Parathyroid adenoma (tissue), 2 donors: ENCODE data around the gene EFCAB6.

Source experiments
- H2AFZ ChIP-seq: fragments of 300-600 bp; sonication (generic); one replicate; pipeline ENCODE4 v1.7.0; 2017; ENCODE audit warnings: antibody characterized with exemption, mild to moderate bottlenecking
- H3K27ac ChIP-seq: fragments of 300-600 bp; sonication (generic); one replicate; pipeline ENCODE4 v1.7.0; 2017
- H3K27me3 ChIP-seq: fragments of 300-600 bp; sonication (generic); one replicate; pipeline ENCODE4 v1.7.0; 2017; ENCODE audit warnings: low read length; ENCODE audit not compliant: control insufficient read depth, insufficient read depth
- H3K36me3 ChIP-seq: fragments of 300-600 bp; sonication (generic); one replicate; pipeline ENCODE4 v1.7.0; 2017; ENCODE audit warnings: low read length; ENCODE audit not compliant: control insufficient read depth, insufficient read depth
- H3K4me1 ChIP-seq: fragments of 300-600 bp; sonication (generic); one replicate; pipeline ENCODE4 v1.7.0; 2017; ENCODE audit warnings: control low read depth
- H3K4me2 ChIP-seq: fragments of 300-600 bp; sonication (generic); one replicate; pipeline ENCODE4 v1.7.0; 2017; ENCODE audit warnings: low read length
- H3K4me3 ChIP-seq: fragments of 300-600 bp; sonication (generic); one replicate; pipeline ENCODE4 v1.7.0; 2017; ENCODE audit warnings: low read depth, low read length
- H3K79me2 ChIP-seq: fragments of 300-600 bp; sonication (generic); one replicate; pipeline ENCODE4 v1.7.0; 2017; ENCODE audit warnings: control low read depth
- H3K9ac ChIP-seq: fragments of 300-600 bp; sonication (generic); one replicate; pipeline ENCODE4 v1.7.0; 2017; ENCODE audit warnings: mild to moderate bottlenecking
- H3K9me3 ChIP-seq: fragments of 300-600 bp; sonication (generic); one replicate; pipeline ENCODE4 v1.7.0; 2017; ENCODE audit warnings: low read length; ENCODE audit not compliant: control insufficient read depth
- CTCF ChIP-seq: fragments of 300-600 bp; sonication (generic); IDR thresholded peaks from one replicate; pipeline ENCODE4 v1.7.0; 2017; ENCODE audit warnings: antibody characterized with exemption, mild to moderate bottlenecking
- donor health status: primary hyperparathyroidism.

Gene EFCAB6

DNA sequence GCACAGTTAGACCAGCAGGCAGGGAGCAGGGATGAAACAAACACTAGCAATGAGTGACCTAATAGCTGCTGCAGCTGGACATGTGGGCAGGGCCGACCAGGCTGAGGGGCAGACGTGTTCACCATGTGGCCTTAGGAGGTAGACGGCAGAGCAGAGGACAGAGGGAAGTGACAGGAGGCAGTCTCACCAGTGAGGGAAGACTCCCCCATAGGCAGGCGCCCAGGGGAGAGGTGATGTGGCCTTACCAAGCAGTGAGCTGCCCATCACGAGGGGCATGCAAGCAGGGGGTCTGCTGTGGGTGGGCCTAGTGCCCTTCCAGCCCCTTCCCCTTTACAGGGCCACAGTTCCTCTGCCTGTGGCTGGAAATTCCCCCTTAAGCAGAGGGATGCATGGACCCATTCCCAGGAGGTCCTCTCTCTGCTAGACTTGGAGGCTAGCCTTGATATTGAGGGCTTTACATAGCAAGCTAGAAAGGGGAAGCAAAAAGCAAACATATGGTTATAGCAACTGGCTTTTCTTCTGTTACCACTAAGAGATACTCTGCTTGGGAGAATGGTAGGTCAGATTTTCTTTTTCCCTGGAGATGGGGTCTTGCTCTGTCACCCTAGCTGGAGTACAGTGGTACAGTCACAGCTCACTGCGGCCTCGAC is 332.7 kb downstream of the EFCAB6 start:
- H3K9me3 ChIP-seq = no peaks in the 10 kb centered on the region
- no peaks in the 10 kb centered on the region for H3K79me2 ChIP-seq
- H3K4me3 ChIP-seq = no peak overlapping the region
- no peak overlapping the region for H3K27ac ChIP-seq
- no peak overlapping the region for H3K4me2 ChIP-seq
- no peak for TF ChIP-seq CTCF
- H3K9ac ChIP-seq = no peak overlapping the region
- H3K36me3 ChIP-seq = no peaks in the 10 kb centered on the region
- H3K27me3 ChIP-seq = no peaks in the 10 kb centered on the region
- H2AFZ ChIP-seq = no peak overlapping the region
- no peaks in the 10 kb centered on the region for H3K4me1 ChIP-seq
